CD4-positive, alpha-beta T cell (primary cell): ENCODE results near the gene ARFGEF2. TPM values are rescaled to one million over a fixed set of nuclear protein-coding genes. Genes with fewer than 3 reads are reported as not detected.

Experiments
- ATAC-seq: fragments of 200-7000 bp; cut with Tn5 transposase; one replicate; pipeline ENCODE4 v1.10.0; 2022; ENCODE audit warnings: mild to moderate bottlenecking; ENCODE audit not compliant: poor library complexity
- CTCF ChIA-PET: fragments of 350-600 bp; sonication (Branson Sonifier 250); formaldehyde crosslinking; loops from one replicate; lab custom pipeline; 2021; ENCODE audit warnings: antibody characterized with exemption, inconsistent platforms; lab: Charles Lee
- POLR2A ChIA-PET: fragments of 350-600 bp; sonication (Branson Sonifier 250); formaldehyde crosslinking; loops from one replicate; lab custom pipeline; 2021; ENCODE audit warnings: antibody characterized with exemption, inconsistent platforms; lab: Charles Lee
- DNase-seq, 14 experiments: peaks; one replicate each; pipeline ENCODE4 v3.0.0-alpha.2; 2013 to 2020; ENCODE audit warnings: mixed read lengths in 2 of 14
- H3K27ac ChIP-seq, 2 donors: one replicate each; pipeline versions ENCODE4 v1.5.1 to v1.7.0; 2013; ENCODE audit warnings: low read length in 2 of 2, low read depth in 1 of 2, mild to moderate bottlenecking in 1 of 2
- H3K27me3 ChIP-seq, 2 experiments: 1 replicate in 1 of 2; 2 replicates in 1 of 2; pipeline versions ENCODE4 v1.6.1 to v1.7.0; 2013; ENCODE audit warnings: low read length in 2 of 2, control low read depth in 1 of 2, mild to moderate bottlenecking in 1 of 2, moderate library complexity in 1 of 2; ENCODE audit not compliant: insufficient read depth in 2 of 2, control insufficient read depth in 1 of 2
- H3K36me3 ChIP-seq: one replicate; pipeline ENCODE4 v1.6.1; 2013; ENCODE audit warnings: low read length, control low read depth; ENCODE audit not compliant: insufficient read depth
- H3K4me1 ChIP-seq: one replicate; pipeline ENCODE4 v1.6.1; 2013; ENCODE audit warnings: low read length, control low read depth; ENCODE audit not compliant: insufficient read depth
- H3K4me3 ChIP-seq: one replicate; pipeline ENCODE4 v1.5.1; 2013; ENCODE audit warnings: mild to moderate bottlenecking, low read length, moderate library complexity
- H3K9me3 ChIP-seq, 2 experiments: 1 replicate in 1 of 2; 2 replicates in 1 of 2; pipeline versions ENCODE4 v1.6.1 to v1.7.0; 2013; ENCODE audit warnings: low read length in 2 of 2, mild to moderate bottlenecking in 2 of 2, control low read depth in 1 of 2, moderate library complexity in 1 of 2; ENCODE audit not compliant: control insufficient read depth in 1 of 2, insufficient read depth in 1 of 2
- H3K27ac Mint-ChIP-seq: one replicate; pipeline ENCODE4 v1.8.0; 2020; ENCODE audit warnings: mixed read lengths
- H3K27me3 Mint-ChIP-seq: one replicate; pipeline ENCODE4 v1.8.0; 2021; ENCODE audit warnings: mixed read lengths
- H3K36me3 Mint-ChIP-seq: one replicate; pipeline ENCODE4 v1.8.0; 2021; ENCODE audit warnings: low read depth, mixed read lengths
- H3K4me1 Mint-ChIP-seq: one replicate; pipeline ENCODE4 v1.8.0; 2021; ENCODE audit warnings: low read depth, mixed read lengths
- H3K4me3 Mint-ChIP-seq: one replicate; pipeline ENCODE4 v1.8.0; 2020; ENCODE audit warnings: mild to moderate bottlenecking, mixed read lengths
- H3K9me3 Mint-ChIP-seq: one replicate; pipeline ENCODE4 v1.8.0; 2020; ENCODE audit warnings: mixed read lengths
- CTCF ChIP-seq: fragments of 200-600 bp; IDR thresholded peaks from one replicate; pipeline ENCODE4 v1.8.0; 2022; ENCODE audit warnings: antibody characterized with exemption, mild to moderate bottlenecking
- intact Hi-C, 2 experiments: fragments of 100-400 bp; cut with DNase I in 1 of 2; cut with micrococcal nuclease in 1 of 2; formaldehyde crosslinking; loops; one replicate each; pipeline versions ENCODE4 v1.15.1 to v1.9.0; 2023 to 2025; cut with DNase I, micrococcal nuclease
- total RNA-seq, 174 experiments: library from RNA in 2 of 174; stranded (reverse) in 2 of 174; gene quantifications; one replicate each; pipeline ENCODE4 v1.2.3 and lab custom pipeline; 2021 to 2026

ARFGEF2 gene
- total RNA-seq, 2 experiments from 2014 or later = 23.0 to 23.4 TPM

- peaks cover 19% of the 10 kb centered on the region for H3K36me3 Mint-ChIP-seq
- no peaks in the 10 kb centered on the region for H3K27me3 Mint-ChIP-seq
Measured at GRCh38 chr20:48930035-48930434, 8.5 kb downstream of the ARFGEF2 start.

GRCh38 chr20:48930878-48931277 is 9.4 kb downstream of the ARFGEF2 start:
- no peak overlapping the region for H3K4me3 ChIP-seq
- no peaks in the 10 kb centered on the region for H3K9me3 ChIP-seq
- peaks cover 3% of the 10 kb centered on the region for H3K36me3 ChIP-seq
- DNase-seq (no peak), ATAC-seq (no peak)
- H3K27me3 ChIP-seq = no peaks in the 10 kb centered on the region
- H3K9me3 Mint-ChIP-seq = no peaks in the 10 kb centered on the region
- H3K27ac ChIP-seq = no peak overlapping the region
- ChIA-PET POLR2A (no interaction called here), CTCF (no interaction called here)
- H3K27me3 Mint-ChIP-seq = no peaks in the 10 kb centered on the region
- H3K4me3 Mint-ChIP-seq = no peak overlapping the region
- no peak for TF ChIP-seq CTCF
- peaks cover 19% of the 10 kb centered on the region for H3K36me3 Mint-ChIP-seq
- intact Hi-C loops = no loop called here
- H3K27ac Mint-ChIP-seq = no peak overlapping the region
- peaks cover 27% of the 10 kb centered on the region for H3K4me1 Mint-ChIP-seq
- H3K4me1 ChIP-seq = peaks cover 3% of the 10 kb centered on the region

More at GRCh38 chr20:48930035-48930434, 8.5 kb downstream of the ARFGEF2 start:
- Histone ChIP-seq H3K27me3 (no peaks in the 10 kb centered on the region), H3K36me3 (peaks cover 3% of the 10 kb centered on the region), H3K27ac (no peak overlapping the region), H3K4me3 (no peak overlapping the region), H3K4me1 (peaks cover 3% of the 10 kb centered on the region), H3K9me3 (no peaks in the 10 kb centered on the region)
- ChIA-PET POLR2A (no interaction called here), CTCF (no interaction called here)
- no peak for DNase-seq
- H3K27ac Mint-ChIP-seq = no peak overlapping the region
- H3K4me1 Mint-ChIP-seq = peaks cover 31% of the 10 kb centered on the region
- TF ChIP-seq CTCF = no peak
- ATAC-seq = no peak
- intact Hi-C loops = no loop called here
- no peak overlapping the region for H3K4me3 Mint-ChIP-seq
- H3K9me3 Mint-ChIP-seq = no peaks in the 10 kb centered on the region

- Histone ChIP-seq H3K27ac (no peak overlapping the region), H3K9me3 (no peaks in the 10 kb centered on the region), H3K36me3 (peaks cover 1% of the 10 kb centered on the region), H3K4me3 (no peak overlapping the region), H3K4me1 (peaks cover 3% of the 10 kb centered on the region), H3K27me3 (no peaks in the 10 kb centered on the region)
- intact Hi-C loops = no loop called here
- ATAC-seq = no peak
- DNase-seq = no peak
- no peaks in the 10 kb centered on the region for H3K27me3 Mint-ChIP-seq
- ChIA-PET POLR2A (interaction anchor here (1.0 kb wide), 1 partner anchor 10 kb away, joined by 3 read pairs; no protein-coding TSS in a partner anchor), CTCF (no interaction called here)
- TF ChIP-seq CTCF = no peak
- H3K4me1 Mint-ChIP-seq = peaks cover 22% of the 10 kb centered on the region
- no peak overlapping the region for H3K27ac Mint-ChIP-seq
- H3K9me3 Mint-ChIP-seq = no peaks in the 10 kb centered on the region
- H3K4me3 Mint-ChIP-seq = no peak overlapping the region
- peaks cover 16% of the 10 kb centered on the region for H3K36me3 Mint-ChIP-seq
Measured at GRCh38 chr20:48931527-48932374, 10.2 kb downstream of the ARFGEF2 start.
